Body of pancreas (tissue), 4 donors: ENCODE data around the gene NUTF2.

Source experiments
- POLR2A ChIP-seq, 3 donors: fragments of 450-650 bp; IDR thresholded peaks; one replicate each; pipeline ENCODE4 v1.6.1; 2016; ENCODE audit warnings: antibody characterized with exemption in 3 of 3, mild to moderate bottlenecking in 2 of 3
- TF ChIP-seq, protein P1 (sequence below), 7 experiments: fragments of 450-650 bp in 4 of 7; fragments of 200-600 bp in 3 of 7; sonication (generic) in 3 of 7; IDR thresholded peaks; one replicate each; pipeline ENCODE4 v1.5.1; 2016 to 2019; ENCODE audit warnings: antibody characterized with exemption in 7 of 7

GRCh38 chr16:67872131-67872630, 25.4 kb downstream of the NUTF2 start:
- TF ChIP-seq, protein P1, sequence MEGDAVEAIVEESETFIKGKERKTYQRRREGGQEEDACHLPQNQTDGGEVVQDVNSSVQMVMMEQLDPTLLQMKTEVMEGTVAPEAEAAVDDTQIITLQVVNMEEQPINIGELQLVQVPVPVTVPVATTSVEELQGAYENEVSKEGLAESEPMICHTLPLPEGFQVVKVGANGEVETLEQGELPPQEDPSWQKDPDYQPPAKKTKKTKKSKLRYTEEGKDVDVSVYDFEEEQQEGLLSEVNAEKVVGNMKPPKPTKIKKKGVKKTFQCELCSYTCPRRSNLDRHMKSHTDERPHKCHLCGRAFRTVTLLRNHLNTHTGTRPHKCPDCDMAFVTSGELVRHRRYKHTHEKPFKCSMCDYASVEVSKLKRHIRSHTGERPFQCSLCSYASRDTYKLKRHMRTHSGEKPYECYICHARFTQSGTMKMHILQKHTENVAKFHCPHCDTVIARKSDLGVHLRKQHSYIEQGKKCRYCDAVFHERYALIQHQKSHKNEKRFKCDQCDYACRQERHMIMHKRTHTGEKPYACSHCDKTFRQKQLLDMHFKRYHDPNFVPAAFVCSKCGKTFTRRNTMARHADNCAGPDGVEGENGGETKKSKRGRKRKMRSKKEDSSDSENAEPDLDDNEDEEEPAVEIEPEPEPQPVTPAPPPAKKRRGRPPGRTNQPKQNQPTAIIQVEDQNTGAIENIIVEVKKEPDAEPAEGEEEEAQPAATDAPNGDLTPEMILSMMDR (IDR thresholded peaks at IDR 0.05), result no peak
- no peak for TF ChIP-seq POLR2A (IDR thresholded peaks at IDR 0.05)
